Effector CD4-positive, alpha-beta T cell (primary cell): Measurements from ENCODE around the gene PRAC2.

ENCODE experiments used
- DNase-seq: peaks from one replicate; pipeline ENCODE4 v3.0.0-alpha.2; 2020

The PRAC2 gene

DNA sequence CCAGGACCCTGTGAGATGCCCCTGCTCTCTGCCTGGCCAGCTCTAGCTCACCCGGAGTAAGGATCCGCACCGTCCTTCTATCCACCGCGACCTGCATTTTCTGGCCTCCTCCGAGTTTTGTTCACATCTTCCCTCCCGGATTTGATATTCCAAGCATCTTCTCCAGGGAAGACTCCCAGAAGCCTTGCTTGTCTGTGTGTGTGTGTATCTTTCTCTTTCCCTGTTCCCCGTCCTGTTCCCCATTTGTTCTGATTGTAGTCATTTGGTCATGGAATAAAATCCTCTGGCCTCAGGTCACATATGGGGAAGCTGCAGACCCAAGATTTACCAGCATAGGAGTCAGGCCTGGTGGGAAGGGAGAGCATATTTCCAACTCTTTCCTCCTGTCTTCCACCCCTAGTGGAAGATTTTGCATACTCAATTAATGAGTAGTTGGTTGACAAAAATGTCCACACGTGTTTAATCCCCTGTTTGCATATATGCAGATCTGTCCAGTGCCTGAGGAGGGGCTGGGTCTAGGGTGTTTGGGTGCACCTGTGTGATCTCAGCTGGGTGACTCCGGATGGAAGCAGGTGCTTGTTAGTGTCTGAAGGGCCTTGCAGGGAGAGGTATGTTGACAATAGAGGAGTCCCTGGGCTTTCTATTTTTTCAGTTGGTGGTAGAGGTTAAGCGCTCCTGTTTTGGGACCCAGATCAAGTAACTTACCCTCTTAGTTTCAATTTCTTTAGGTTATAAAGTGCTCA lies 2.5 kb upstream of the PRAC2 start:
- DNase-seq, result no peak

DNA sequence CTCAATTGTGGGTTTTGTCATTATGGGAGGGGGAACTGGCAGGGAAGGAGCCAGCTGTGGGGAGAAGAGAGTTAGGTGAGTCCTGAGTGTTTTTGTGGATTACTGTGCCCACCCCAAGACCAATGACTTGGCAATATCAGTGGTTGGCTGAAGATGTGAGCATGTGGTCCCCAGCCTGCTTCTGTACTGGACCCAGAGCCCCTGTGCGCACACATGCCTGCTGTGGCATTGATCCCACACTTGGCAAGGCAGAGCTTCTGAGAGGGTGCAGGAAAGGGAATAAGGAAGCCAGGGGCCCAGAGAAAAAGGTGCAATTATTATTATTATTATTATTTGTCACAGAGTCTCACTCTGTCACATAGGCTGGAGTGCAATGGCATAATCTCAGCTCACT lies 2.0 kb upstream of the PRAC2 start:
- DNase-seq, result no peak

DNA sequence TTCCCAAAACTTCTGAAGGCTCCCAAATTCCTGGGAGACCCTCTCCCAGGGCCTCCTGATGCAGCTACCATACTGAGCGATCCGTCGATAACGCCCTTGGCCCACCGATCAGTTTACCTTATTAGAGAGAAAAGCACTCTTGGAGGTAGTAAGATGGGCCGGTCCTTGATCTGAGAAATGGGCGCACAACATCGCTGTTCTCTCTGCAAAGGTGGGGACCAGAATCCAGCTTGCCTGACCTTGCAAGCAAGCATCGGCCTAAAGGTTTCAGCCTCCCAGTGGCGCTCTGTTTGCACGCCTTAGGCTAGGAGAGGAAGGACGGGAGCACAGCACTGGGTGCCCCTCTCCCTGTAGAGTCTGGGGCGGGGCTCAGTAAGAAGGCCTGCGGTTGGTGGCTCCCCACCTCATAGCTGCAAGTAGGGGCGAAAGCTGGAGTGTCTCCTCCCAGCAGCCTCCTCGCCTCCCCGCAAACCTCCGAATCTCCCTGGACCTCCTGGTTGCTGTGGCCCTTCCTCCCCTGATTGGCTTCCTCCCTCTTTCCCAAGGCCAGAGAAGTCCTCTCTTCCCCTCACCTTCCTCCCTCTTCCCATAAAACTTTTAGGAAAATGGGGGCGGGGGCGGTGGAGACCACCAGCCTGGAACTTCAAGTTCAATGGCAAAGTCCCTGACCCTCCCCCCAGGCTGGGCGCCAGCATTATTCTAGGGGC lies 631 bp upstream of the PRAC2 start, which contains the start of gene PRAC1:
Gene PRAC1, minus strand, starts transcription at position 318 of the 707 bp plus-strand sequence. Its CDS starts 126 bp downstream, at position 192.
- DNase-seq, result no peak

DNA sequence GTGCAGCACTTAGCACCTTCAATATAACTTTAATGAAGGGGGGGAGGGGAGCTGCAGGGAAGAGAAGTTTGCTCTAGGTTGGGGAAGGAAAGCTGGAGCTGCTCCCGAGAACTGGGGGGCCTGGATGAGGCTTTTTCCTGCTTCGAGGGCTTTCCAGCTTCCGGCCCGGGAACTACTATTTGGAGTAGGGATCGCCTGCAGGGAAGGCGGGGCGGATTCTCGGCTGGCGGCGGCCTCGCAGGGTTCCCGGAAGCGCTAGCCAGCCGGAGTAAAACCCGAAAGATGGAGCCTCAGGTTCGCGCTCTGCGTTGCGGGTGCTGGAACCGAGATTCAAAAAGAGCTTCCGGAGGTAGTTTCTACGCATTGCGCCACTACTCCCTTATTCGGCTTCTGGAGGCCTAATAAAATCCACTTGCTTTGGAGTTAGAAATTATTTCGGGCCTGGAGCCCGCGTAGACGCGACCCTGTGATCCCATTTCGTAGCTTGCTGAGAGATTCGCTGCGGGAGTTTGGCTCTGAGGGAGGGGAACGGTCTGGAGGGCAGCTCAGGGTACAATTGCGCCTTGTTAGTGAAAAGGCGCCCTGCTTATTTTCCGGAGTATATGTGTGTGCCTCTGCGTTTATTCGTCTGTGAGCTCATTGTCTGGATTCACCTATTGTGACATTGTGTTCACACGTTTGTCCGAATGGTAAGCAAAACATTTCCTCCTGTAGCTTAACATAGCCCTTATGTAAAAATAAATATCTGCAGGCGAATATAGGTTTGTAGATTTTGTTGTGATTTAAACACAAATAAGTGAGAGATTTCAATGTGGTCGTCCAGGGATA lies 652 bp downstream of the PRAC2 start:
- DNase-seq, result no peak

DNA sequence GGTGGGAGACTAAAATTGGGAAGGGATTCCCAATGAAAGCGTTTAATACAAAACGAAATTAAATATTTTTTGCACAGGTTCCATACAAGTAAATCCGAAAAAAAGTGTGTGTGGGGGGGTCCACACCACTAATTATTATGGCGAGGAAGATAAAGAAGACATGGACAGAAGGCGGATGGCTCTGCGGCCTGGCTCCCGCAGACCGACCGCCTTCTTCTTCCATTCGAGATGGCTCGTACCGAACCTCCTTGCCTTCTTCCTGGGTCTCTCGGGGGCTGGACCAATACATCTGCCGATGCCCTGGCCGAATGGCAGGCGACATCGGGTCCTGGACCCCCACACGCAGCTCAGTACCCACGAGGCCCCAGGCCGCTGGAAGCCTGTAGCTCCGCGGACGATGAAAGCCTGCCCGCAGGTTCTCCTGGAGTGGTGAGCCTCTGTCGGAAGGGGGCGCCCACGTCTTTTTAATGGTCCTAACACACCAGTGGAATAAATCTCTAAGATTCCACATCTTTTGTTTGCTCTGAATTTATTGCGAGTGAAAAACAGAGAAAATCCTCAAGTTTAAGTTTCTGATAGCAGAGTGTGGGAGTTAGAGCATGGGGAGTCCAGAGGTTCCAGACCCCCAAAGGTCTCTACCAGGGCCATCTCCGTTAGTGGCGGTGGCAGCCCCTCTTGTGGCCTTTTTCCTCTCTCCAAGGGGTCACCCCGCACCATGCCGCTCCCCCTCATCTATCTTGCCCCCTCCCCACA lies 1.4 kb downstream of the PRAC2 start:
- DNase-seq, result peak; percentile 67

DNA sequence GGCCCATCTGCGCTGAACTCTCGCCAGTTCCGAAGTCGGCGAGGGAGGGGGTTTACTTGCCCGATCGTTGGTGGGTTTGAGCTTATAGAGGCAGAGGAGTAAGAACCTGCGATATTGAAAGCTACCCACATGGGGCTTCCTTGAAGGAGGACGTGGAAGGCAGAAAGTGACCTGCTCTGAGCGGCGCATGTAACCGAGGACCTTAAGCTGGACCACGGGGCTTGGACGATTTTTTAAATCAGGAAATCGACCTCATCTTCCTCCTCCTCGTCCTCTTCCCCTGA lies 2.0 kb downstream of the PRAC2 start:
- DNase-seq, result no peak

DNA sequence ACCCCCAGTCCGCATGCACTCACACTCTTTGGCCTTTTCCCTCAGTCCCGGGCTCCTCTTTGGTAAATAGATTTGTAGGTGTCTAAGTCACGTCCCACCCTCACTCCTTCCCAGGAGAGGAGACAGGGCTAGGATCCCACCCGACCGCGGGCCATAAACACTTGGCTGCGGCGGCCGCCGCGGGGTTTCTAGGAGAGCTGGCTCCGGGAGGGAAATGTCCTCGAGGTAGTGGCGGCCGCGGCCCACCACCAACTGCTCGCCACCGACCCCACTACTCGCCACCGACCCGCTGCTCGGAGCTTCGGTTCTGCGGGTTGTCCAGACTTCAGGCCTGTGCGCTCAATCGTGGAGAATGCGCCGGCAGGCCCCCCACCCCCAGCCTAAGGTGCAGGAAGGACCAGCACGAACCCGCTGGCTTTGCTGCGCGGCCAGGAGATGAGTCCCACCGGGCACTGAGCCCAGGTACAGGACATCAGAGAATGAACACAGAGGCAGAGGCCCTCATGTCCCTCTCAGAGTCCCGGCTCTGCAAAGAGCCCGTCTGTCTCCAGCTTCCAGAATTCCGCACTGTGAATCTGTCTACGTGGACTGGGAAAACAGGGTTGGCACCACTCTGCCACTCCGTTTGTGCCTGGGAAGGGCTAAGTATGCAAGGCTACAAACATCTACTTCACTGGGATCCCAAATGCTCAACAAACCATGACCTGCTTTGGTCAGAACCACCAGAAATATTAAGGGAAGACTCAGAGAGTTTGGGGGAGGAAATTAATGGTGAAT lies 2.5 kb downstream of the PRAC2 start:
- no peak for DNase-seq

DNA sequence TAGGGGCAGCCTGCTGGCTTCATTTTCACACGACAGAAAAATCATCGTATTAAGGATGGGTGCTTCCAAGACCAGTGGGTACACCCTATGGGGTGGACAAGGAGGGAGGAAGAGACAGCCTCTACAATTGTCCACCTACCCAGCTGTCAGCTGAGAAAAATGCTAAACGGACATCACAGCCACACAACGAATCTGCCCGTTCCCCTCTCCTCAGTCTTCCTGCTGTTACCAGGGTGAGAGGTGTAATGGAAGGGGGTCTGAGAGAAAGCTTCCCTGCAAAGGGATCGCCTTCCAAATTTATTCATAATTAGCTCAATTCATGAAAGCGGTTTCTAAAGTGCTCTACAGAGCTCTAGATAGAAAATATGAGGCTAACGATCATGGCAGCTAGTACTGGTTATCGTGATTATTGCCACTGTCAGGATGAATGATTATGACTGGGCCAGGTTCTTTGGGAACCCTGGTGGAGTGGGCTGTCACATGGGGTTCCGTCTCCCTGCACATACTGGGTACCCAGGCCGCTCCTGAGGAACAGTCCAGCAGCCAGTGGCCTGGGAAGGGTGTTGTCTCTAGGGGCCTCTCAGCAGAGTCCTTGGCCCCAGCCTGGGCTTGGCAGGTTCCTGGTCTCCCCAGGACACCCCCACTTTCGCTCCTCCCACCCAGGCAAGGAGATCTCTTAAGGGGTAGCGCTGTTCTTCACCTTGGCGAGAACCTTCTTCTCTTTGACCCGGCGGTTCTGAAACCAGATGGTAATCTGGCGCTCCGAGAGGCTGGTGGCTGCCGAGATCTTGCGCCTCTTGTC lies 3.3 kb downstream of the PRAC2 start:
- no peak for DNase-seq

DNA sequence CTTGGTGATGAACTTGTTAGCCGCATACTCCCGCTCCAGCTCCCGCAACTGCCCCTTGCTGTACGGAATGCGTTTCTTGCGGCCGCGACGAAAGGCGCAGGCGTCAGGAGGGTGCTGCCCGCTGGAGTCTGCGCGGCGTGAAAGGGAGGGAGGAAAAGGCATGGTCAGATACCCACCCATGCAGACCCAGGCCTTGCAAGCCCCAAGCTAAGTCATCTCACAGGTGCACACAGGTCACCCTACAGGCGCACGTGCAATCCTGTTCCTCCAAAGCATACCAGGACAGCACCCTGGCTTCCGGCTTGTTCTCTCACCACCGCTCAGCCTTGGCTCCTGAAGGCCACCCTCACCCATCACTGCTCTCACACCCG lies 3.9 kb downstream of the PRAC2 start:
- DNase-seq, result no peak

DNA sequence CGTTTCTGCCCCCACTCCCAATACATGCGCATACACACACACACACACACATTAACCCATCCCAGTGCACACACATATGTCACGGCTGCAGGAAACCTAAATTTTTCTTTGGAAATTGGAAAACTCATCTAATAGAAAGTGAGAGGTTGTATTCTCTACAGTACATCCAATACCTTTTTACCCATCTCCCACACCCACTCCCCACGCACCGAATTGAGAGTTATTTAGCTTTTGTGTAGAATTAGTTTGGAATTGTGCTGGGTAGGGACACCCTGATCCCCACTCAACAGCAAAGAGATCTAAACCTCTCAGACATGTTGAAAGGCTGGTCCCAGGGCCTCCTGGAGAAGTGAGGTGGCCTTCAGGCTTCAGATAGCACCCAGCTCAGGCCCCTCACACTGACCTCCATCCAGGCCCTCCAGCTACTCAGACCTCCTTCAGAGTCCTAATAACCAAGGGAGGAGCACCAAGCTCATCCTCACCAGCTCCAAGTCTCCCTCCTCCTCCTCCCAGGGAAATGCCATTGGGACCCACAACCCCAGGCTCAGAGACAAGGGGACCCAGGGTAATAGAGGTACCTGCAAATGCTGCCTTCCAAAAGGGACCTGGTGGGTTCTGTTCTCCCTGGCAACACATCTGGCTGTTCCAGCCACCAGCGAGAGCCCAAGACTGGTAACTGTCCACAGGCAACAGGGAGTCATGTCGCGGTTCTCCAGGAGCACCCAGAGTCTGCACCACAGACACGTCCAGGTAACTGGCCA lies 4.6 kb downstream of the PRAC2 start:
- no peak for DNase-seq

DNA sequence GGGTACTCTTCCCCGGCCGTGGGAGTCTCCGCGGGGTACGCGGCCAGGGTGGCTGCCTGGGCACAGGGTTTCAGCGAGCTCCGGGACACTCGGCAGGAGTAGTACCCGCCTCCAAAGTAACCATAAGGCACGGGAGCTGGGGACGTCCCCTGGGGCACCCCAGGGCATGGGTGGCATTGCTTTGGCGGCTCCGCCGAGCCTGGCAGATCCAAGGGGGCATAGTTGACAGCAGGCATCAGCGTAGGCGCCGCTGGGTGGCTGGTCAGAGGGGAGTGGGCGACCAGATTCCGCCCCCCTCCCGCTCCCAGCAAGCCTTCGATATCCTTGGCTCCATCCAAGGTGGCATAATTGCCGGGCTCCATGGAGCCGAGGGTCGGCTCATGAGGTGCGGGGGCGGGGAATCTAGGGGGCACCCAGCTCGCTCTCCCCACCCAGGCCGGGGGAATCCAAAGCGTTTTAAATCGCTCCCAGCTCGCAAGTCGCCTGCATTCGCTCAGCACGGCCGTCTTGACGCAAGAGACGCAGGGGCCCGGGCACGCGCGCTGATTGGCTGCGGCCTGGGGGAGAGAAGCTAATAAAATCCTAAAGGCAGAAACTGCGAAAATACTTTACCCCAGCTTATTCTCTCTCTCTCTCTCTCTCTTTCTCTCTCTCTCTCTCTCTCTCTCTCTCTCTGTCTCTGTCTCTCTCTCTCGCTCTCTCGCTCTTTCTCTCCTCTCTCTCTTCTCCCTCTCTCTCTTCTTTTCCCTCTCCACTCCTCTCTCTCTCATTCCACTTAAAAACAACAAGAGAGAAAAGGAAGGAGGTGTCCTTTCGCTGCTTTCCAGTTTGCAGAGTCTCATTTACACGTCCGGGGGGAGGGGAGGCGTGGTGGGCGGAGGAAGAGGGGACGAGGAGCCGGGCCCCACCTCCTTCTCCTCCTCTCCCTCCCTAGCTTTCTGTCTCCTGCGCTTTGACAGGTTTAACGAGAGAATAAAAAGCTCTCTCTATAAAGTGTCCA lies 5.5 kb downstream of the PRAC2 start, which contains the start of gene HOXB13:
Gene HOXB13, minus strand, starts transcription at position 519 of the 1,000 bp plus-strand sequence. Its CDS starts 157 bp downstream, at position 362.
- peak; percentile 34 for DNase-seq

DNA sequence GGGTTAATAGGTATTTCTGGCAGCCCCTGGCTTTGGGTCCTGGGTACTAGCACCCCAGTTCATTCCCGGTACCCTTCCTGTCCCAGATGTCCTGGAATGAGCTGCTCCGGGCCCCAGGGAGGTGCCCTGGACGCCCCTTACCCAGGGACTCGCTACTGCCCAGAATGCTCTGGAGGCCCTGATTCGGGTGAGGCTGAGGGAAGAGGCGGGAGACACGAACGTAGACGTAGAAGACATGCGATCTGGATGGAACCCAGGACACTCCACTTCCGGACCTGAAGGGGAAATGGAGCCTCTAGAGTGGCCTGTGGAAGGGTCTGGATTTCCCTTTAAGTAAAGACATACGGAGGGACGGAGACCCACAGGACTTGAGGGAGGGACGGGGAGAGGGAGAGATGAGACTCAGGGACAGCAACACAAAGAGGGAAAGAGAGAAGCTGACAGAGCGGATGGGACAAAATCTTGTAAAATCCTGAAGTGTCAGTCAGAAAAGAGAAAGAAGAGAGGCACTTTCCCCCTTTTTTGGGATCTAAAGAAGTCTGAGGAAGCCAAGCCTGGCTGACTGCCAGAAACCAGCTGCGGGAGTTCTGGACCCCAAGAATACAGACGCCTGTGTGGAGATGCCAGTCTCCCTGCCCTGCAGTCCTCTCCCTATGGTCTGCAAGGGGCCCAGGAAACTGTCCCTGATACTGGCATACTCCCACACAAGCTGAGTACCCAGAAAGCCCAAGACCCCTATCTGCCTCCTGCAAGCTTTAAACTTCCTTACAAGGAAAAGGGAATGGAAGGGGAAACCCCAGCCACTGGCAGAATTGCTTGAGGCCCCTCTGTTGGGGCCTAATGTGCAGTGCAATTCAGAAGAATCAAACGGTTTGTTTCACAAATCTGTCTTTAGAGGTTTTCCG lies 6.6 kb downstream of the PRAC2 start:
- no peak for DNase-seq

DNA sequence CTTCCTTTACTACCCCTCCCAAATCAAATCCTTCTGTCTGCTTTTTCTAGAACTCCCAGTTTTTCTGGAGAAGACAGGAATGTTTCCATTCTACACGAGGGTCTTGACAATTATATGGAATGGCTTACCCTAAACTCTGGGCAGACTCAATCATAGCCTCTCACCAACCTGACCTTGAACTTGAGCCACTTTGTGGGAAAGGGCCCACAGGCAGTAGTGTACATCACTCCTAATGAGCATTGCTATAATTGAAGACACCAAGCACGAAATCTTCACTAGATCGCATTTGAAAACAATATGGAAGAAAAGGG lies 7.2 kb downstream of the PRAC2 start:
- DNase-seq, result no peak

DNA sequence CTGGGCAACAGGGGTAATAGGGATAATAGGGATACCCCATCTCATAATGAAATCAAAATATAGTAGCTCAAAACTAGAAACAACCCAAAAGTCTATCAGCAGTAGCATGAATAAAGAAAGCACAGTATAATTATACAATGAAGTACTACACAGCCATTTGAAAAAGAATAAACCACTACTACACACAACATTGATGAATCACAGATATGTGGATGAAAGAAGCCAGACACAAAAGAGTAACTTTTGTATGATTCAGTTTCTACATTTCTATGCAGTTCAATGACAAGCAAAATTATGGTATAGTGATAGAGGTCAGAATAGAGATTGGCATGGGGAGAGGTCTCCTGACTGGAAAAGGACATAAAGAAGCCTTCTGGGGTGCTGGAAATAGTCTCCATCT lies 8.4 kb downstream of the PRAC2 start:
- DNase-seq, result no peak

DNA sequence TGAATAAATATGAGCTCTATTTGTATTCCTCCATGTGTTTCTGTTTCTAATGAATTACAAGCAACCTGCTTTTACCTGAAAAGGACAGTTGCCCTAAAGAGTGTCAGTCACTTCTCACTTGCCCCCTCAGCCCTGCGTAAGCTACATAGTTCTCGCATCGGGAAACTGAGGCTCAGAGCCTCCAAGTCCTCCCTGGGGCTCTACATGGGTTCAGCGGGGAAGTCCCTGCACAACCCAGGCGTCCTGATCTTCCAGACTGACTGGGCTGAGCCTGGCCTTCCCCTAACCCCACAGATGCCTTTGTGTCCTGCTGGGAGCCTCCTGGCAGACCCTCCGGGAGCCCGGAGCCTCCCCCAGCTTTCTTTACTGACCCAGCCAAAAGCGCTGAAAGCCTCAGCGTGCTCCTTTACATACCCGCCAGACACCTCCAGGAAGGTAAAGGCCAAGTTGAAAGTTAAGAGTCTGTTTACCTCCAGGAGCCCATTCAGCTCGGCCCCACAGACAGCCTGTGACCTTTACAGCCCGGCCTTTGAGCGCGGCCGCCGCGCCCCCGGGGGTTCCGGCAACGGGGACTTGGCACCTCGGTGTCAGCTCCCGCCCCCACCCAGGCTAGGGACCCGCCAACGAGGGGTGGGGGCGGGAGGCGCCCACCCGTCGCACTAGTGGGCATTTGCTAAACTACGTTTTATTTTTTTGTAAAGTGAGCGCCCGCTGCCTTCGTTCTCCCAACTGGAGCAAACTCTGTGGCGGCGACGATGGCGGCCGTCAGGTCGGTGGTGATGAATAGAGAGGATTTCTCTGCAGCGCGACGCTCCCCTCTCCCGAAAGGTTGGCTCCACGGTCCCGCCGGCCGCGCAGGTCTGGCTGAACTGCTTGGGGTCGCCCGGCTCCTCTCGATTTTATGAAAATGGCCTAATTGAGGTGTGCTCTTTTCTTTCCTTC lies 10.0 kb downstream of the PRAC2 start:
- DNase-seq, result no peak

DNA sequence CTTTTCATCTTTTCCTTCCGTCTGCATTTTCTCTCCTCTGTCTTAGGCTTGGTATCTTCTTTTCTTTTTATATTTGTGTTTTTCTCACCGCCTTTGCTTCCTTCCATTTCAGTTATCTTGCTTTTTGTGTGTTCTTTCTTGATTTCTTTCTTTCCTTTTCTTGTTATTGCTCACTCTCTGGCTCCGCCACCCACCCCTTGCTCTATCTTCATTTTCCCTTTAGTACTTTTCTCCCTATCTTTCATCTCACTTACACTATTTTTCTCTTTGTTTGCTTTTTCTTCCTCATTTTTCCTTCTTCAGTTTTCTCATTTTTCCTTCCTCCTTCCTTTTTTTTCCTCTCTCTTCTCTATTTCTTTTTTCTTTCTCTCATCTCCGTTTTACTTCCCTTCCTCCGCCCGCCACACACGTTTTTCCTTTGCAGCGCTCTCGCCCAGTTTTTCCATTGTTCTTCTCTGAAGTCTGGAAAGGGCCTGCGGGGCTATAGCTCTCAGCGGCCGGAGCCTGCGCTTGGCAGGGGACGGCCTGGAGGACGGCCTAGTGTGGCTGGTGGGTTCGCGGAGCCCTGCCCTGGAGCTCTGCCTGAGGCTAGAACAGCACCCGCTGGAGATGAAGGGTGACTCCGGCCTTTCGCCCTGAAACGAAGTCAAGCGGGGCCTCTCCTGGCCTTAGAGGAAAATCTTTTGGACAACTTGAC lies 10.8 kb downstream of the PRAC2 start:
- no peak for DNase-seq
